ENCODE results near the gene PDIA3. TPM values are rescaled to one million over a fixed set of nuclear protein-coding genes. Genes with fewer than 3 reads are reported as not detected.

PDIA3 gene
- total RNA-seq, 1 experiment from 2014 or later, result 421 TPM

- Histone ChIP-seq H3K9me3 (ENCODE audit: low read depth, low read length, poor library complexity, severe bottlenecking) (no peaks in the 10 kb centered on the region), H3K27me3 (replicated peaks; ENCODE audit: insufficient read depth, low read depth, low read length, poor library complexity) (no peaks in the 10 kb centered on the region), H3K4me3 (ENCODE audit: low read depth, low read length, poor library complexity, severe bottlenecking) (no peak overlapping the region), H3K36me3 (ENCODE audit: insufficient read depth, low read length, poor library complexity, severe bottlenecking) (peaks cover 40% of the 10 kb centered on the region), H3K27ac (ENCODE audit: low read depth, low read length, poor library complexity, severe bottlenecking) (peak overlapping the region; percentile 43), H3K4me1 (ENCODE audit: insufficient read depth, low read length, poor library complexity, severe bottlenecking) (peaks cover 13% of the 10 kb centered on the region)
- intact Hi-C loops (cut with micrococcal nuclease; ENCODE audit: unreplicated experiment), result no loop called here
- TF ChIP-seq CTCF (conservative IDR thresholded peaks at IDR 0.05; ENCODE audit: low read depth, low read length) (no peak), EZH2 (IDR thresholded peaks at IDR 0.05; ENCODE audit: borderline replicate concordance, low read depth, low read length, poor library complexity, severe bottlenecking) (no peak)
- ChIA-PET POLR2A (ENCODE audit: low non-redundant PET) (no interaction called here), CTCF (no interaction called here)
- no peak for DNase-seq (ENCODE audit: low spot score)
- BruUV-seq (replicated peaks), result no TSS peak
These were observed 48.2 kb downstream of the PDIA3 start for GRCh38 chr15:43794269-43795037.

- CTCF ChIA-PET, result no interaction called here
- Histone ChIP-seq H3K4me3 (ENCODE audit: low read depth, low read length, poor library complexity, severe bottlenecking) (no peak overlapping the region), H3K4me1 (ENCODE audit: insufficient read depth, low read length, poor library complexity, severe bottlenecking) (peaks cover 13% of the 10 kb centered on the region), H3K27me3 (replicated peaks; ENCODE audit: insufficient read depth, low read depth, low read length, poor library complexity) (no peaks in the 10 kb centered on the region), H3K36me3 (ENCODE audit: insufficient read depth, low read length, poor library complexity, severe bottlenecking) (peaks cover 47% of the 10 kb centered on the region), H3K9me3 (ENCODE audit: low read depth, low read length, poor library complexity, severe bottlenecking) (no peaks in the 10 kb centered on the region), H3K27ac (ENCODE audit: low read depth, low read length, poor library complexity, severe bottlenecking) (peak overlapping the region; percentile 43)
- POLR2A ChIA-PET (ENCODE audit: low non-redundant PET), result no interaction called here
- TF ChIP-seq EZH2 (IDR thresholded peaks at IDR 0.05; ENCODE audit: borderline replicate concordance, low read depth, low read length, poor library complexity, severe bottlenecking) (no peak), CTCF (conservative IDR thresholded peaks at IDR 0.05; ENCODE audit: low read depth, low read length) (no peak)
- DNase-seq (ENCODE audit: low spot score), result no peak
- no TSS peak for BruUV-seq (replicated peaks)
- intact Hi-C loops (cut with micrococcal nuclease; ENCODE audit: unreplicated experiment), result no loop called here
These were observed 49.0 kb downstream of the PDIA3 start for GRCh38 chr15:43795197-43795596.

GRCh38 chr15:43795997-43796396, 49.8 kb downstream of the PDIA3 start:
- Histone ChIP-seq H3K4me3 (ENCODE audit: low read depth, low read length, poor library complexity, severe bottlenecking) (no peak overlapping the region), H3K27ac (ENCODE audit: low read depth, low read length, poor library complexity, severe bottlenecking) (no peak overlapping the region), H3K9me3 (ENCODE audit: low read depth, low read length, poor library complexity, severe bottlenecking) (no peaks in the 10 kb centered on the region), H3K36me3 (ENCODE audit: insufficient read depth, low read length, poor library complexity, severe bottlenecking) (peaks cover 47% of the 10 kb centered on the region), H3K27me3 (replicated peaks; ENCODE audit: insufficient read depth, low read depth, low read length, poor library complexity) (no peaks in the 10 kb centered on the region), H3K4me1 (ENCODE audit: insufficient read depth, low read length, poor library complexity, severe bottlenecking) (peaks cover 13% of the 10 kb centered on the region)
- ChIA-PET POLR2A (ENCODE audit: low non-redundant PET) (no interaction called here), CTCF (no interaction called here)
- no TSS peak for BruUV-seq (replicated peaks)
- intact Hi-C loops (cut with micrococcal nuclease; ENCODE audit: unreplicated experiment), result no loop called here
- no peak for TF ChIP-seq EZH2 (IDR thresholded peaks at IDR 0.05; ENCODE audit: borderline replicate concordance, low read depth, low read length, poor library complexity, severe bottlenecking)
- TF ChIP-seq CTCF (conservative IDR thresholded peaks at IDR 0.05; ENCODE audit: low read depth, low read length), result no peak
- no peak for DNase-seq (ENCODE audit: low spot score)
